Endothelial cell of umbilical vein (primary cell): Measurements from ENCODE around the gene NF2. TPM values are rescaled to one million over a fixed set of nuclear protein-coding genes. Genes with fewer than 3 reads are reported as not detected.
"Not testable (repeated sequence)": the region's sequence is repeated elsewhere in the genome, so short reads cannot be mapped to it uniquely, and the experiment has no call there.

ENCODE experiments used
- BruUV-seq: library from RNA; stranded (reverse); fragments of 400-500 nt; replicated peaks from 2 replicates; lab custom pipeline; 2021; lab: Mats Ljungman, UMichigan
- CTCF ChIA-PET: fragments of 300-600, 350-600 bp; sonication (Branson Sonifier 250); formaldehyde crosslinking; loops from one replicate; lab custom pipeline; 2021; ENCODE audit warnings: antibody characterized with exemption, inconsistent platforms; lab: Charles Lee
- POLR2A ChIA-PET: fragments of 300-600, 350-600 bp; sonication (Branson Sonifier 250); formaldehyde crosslinking; loops from one replicate; lab custom pipeline; 2021; ENCODE audit warnings: antibody characterized with exemption, inconsistent platforms; lab: Charles Lee
- DNase-seq: peaks from one replicate; pipeline ENCODE4 v3.0.0-alpha.2; 2011; ENCODE audit warnings: low read depth, low spot score
- FAIRE-seq: peaks from 2 replicates; lab custom pipeline; 2011; peaks lifted over from hg19 to GRCh38; lab: Jason Lieb, UNC
- H2AFZ ChIP-seq: 2 replicates; pipeline ENCODE4 v1.6.0; 2012; ENCODE audit warnings: low read depth, low read length, control low read depth, inconsistent platforms
- H3K27ac ChIP-seq: 2 replicates; pipeline ENCODE4 v1.5.1; 2011; ENCODE audit warnings: low read depth, mild to moderate bottlenecking, control low read depth, low read length, moderate library complexity; ENCODE audit not compliant: insufficient read depth
- H3K27me3 ChIP-seq, 2 experiments: 2 replicates each; pipeline versions ENCODE4 v1.6.0 to v1.6.1; 2011; ENCODE audit warnings: low read length in 2 of 2, mixed read lengths in 1 of 2; ENCODE audit not compliant: control insufficient read depth in 2 of 2, insufficient read depth in 2 of 2
- H3K36me3 ChIP-seq, 2 experiments: 2 replicates in 1 of 2; 3 replicates in 1 of 2; pipeline ENCODE4 v1.5.1; 2011; ENCODE audit warnings: low read length in 2 of 2, mild to moderate bottlenecking in 1 of 2, moderate library complexity in 1 of 2; ENCODE audit not compliant: control insufficient read depth in 2 of 2, insufficient read depth in 2 of 2; ENCODE audit errors: extremely low read depth in 1 of 2
- H3K4me1 ChIP-seq: 3 replicates; pipeline ENCODE4 v1.5.1; 2011; ENCODE audit warnings: mild to moderate bottlenecking, low read length; ENCODE audit not compliant: control insufficient read depth, insufficient read depth; ENCODE audit errors: extremely low read depth
- H3K4me2 ChIP-seq: 2 replicates; pipeline ENCODE4 v1.6.1; 2011; ENCODE audit warnings: low read length, control low read depth, mixed read lengths; ENCODE audit not compliant: insufficient read depth
- H3K4me3 ChIP-seq, 3 experiments: fragments of 200-600 bp in 1 of 3; sonication (generic), shearing (Covaris generic) in 1 of 3; replicated peaks in 1 of 3; 2 replicates each; pipeline ENCODE4 v1.5.1; 2011 to 2016; ENCODE audit warnings: control low read depth in 3 of 3, low read length in 3 of 3, mild to moderate bottlenecking in 2 of 3, inconsistent platforms in 1 of 3, low read depth in 1 of 3, moderate library complexity in 1 of 3; ENCODE audit not compliant: insufficient read depth in 1 of 3
- H3K79me2 ChIP-seq: 2 replicates; pipeline ENCODE4 v1.6.0; 2012; ENCODE audit warnings: low read length, inconsistent platforms; ENCODE audit not compliant: control insufficient read depth, insufficient read depth
- H3K9ac ChIP-seq: replicated peaks from 2 replicates; pipeline ENCODE3; 2011; ENCODE audit warnings: low read length, control low read depth; ENCODE audit not compliant: insufficient read depth; ENCODE audit errors: extremely low read depth
- H3K9me1 ChIP-seq: replicated peaks from 3 replicates; pipeline ENCODE4 v1.6.0; 2011; ENCODE audit warnings: mild to moderate bottlenecking, low read length; ENCODE audit not compliant: control insufficient read depth, insufficient read depth; ENCODE audit errors: extremely low read depth
- H3K9me3 ChIP-seq: replicated peaks from 2 replicates; pipeline ENCODE4 v1.5.1; 2012; ENCODE audit warnings: low read length, inconsistent platforms; ENCODE audit not compliant: control insufficient read depth, insufficient read depth
- H4K20me1 ChIP-seq: replicated peaks from 2 replicates; pipeline ENCODE3; 2011; ENCODE audit warnings: mild to moderate bottlenecking, low read length; ENCODE audit not compliant: control insufficient read depth, insufficient read depth; ENCODE audit errors: extremely low read depth
- CTCF ChIP-seq, 2 donors: IDR thresholded peaks; 1 replicate in 1 of 2; 2 replicates in 1 of 2; pipeline ENCODE4 v1.5.1; 2011; ENCODE audit warnings: low read length in 2 of 2, mild to moderate bottlenecking in 2 of 2, moderate library complexity in 2 of 2, control low read depth in 1 of 2, inconsistent platforms in 1 of 2, low read depth in 1 of 2; ENCODE audit not compliant: insufficient read depth in 1 of 2; ENCODE audit errors: extremely low read depth in 1 of 2
- EZH2 ChIP-seq: IDR thresholded peaks from 2 replicates; pipeline ENCODE4 v1.6.1; 2012; ENCODE audit warnings: borderline replicate concordance, low read depth, mild to moderate bottlenecking, moderate library complexity, low read length, inconsistent platforms; ENCODE audit not compliant: severe bottlenecking
- FOS ChIP-seq: IDR thresholded peaks from 2 replicates; pipeline ENCODE4 v1.6.1; 2011; ENCODE audit warnings: mild to moderate bottlenecking, low read length, moderate library complexity, borderline replicate concordance; ENCODE audit not compliant: insufficient read depth
- GATA2 ChIP-seq: IDR thresholded peaks from 2 replicates; pipeline ENCODE4 v1.7.0; 2011; ENCODE audit warnings: low read depth, mild to moderate bottlenecking, moderate library complexity, mixed read lengths, low read length; ENCODE audit not compliant: insufficient read length, insufficient read depth
- JUN ChIP-seq: IDR thresholded peaks from 2 replicates; pipeline ENCODE4 v1.6.1; 2011; ENCODE audit warnings: borderline replicate concordance, low read depth; ENCODE audit not compliant: insufficient read length, insufficient read depth
- MAX ChIP-seq: IDR thresholded peaks from 2 replicates; pipeline ENCODE4 v1.6.1; 2011; ENCODE audit not compliant: insufficient read depth, insufficient read length
- MYC ChIP-seq: IDR thresholded peaks from one replicate; pipeline ENCODE4 v1.6.1; 2011; ENCODE audit warnings: mild to moderate bottlenecking, low read depth, low read length
- POLR2A ChIP-seq: IDR thresholded peaks from 2 replicates; pipeline ENCODE4 v1.6.1; 2012; ENCODE audit warnings: low read depth, mild to moderate bottlenecking, control low read depth, low read length
- POLR2AphosphoS5 ChIP-seq: IDR thresholded peaks from 2 replicates; pipeline ENCODE4 v1.6.1; 2012; ENCODE audit warnings: low read depth, mild to moderate bottlenecking, control low read depth, low read length, moderate library complexity; ENCODE audit not compliant: insufficient read depth
- dilution Hi-C: fragments of 300-500 bp; cut with MboI; formaldehyde crosslinking; loops from one replicate; pipeline ENCODE4 v1.15.0; 2019; ENCODE audit warnings: low sequenced_read_pairs; ENCODE audit not compliant: extremely low pct_ligation_motif_present
- intact Hi-C: fragments of 100-400 bp; cut with micrococcal nuclease; formaldehyde crosslinking; loops from one replicate; pipeline ENCODE4 v1.10.0; 2022
- polyA plus RNA-seq, 4 experiments: library from polyadenylated mRNA; depleted of rRNA in 3 of 4; stranded (reverse) in 3 of 4; unstranded in 1 of 4; fragments of >200 nt; gene quantifications; 2 replicates each; pipeline versions ENCODE4 v1.2.1 to v1.2.3, GENCODE V29; 2011 to 2012; ENCODE audit warnings: missing spikeins in 1 of 4
- total RNA-seq: library from RNA; stranded (reverse); gene quantifications from 2 replicates; pipeline ENCODE4 v1.2.3, GENCODE V29; 2021

NF2 gene
- total and polyA plus RNA-seq, 2 donors (not counting 3 experiments of a cell fraction or from before 2014, with no cell fraction given), result 27.8 to 115 TPM

GRCh38 chr22:29597871-29598683 is 5.4 kb upstream of the NF2 start:
- H3K9me3 ChIP-seq, H4K20me1 ChIP-seq, intact Hi-C loops, H3K79me2 ChIP-seq, H3K27me3 ChIP-seq, H3K4me3 ChIP-seq, DNase-seq, FAIRE-seq, H2AFZ ChIP-seq, H3K9ac ChIP-seq, H3K36me3 ChIP-seq, H3K27ac ChIP-seq, POLR2A ChIA-PET, H3K9me1 ChIP-seq, H3K4me2 ChIP-seq, dilution Hi-C loops, H3K4me1 ChIP-seq, BruUV-seq: not testable (repeated sequence)
- CTCF ChIA-PET, result interaction anchor here (0.7 to 2.6 kb wide), 7 partner anchors 9 to 491 kb away, joined by 3 to 11 read pairs (median 3); partner anchors contain the start of gene THOC5

- dilution Hi-C loops, result no loop called here
- no peak for FAIRE-seq
Observed at GRCh38 chr22:29598684-29599020, 4.8 kb upstream of the NF2 start.

More at GRCh38 chr22:29598684-29599020, 4.8 kb upstream of the NF2 start:
- no TSS peak for BruUV-seq
- Histone ChIP-seq H3K27me3 (no peaks in the 10 kb centered on the region), H3K4me1 (no peaks in the 10 kb centered on the region), H2AFZ (no peak overlapping the region), H3K9me1 (no peaks in the 10 kb centered on the region), H3K36me3 (no peaks in the 10 kb centered on the region), H4K20me1 (no peaks in the 10 kb centered on the region), H3K9ac (no peak overlapping the region), H3K79me2 (peaks cover 1% of the 10 kb centered on the region), H3K27ac (no peak overlapping the region), H3K4me2 (no peak overlapping the region), H3K9me3 (no peaks in the 10 kb centered on the region), H3K4me3 (no peak overlapping the region)
- DNase-seq, result no peak
- no peak for TF ChIP-seq MYC
- TF ChIP-seq POLR2AphosphoS5, result no peak
- TF ChIP-seq EZH2, result no peak
- TF ChIP-seq JUN, result no peak
- no peak for TF ChIP-seq GATA2
- no peak for TF ChIP-seq CTCF (IDR thresholded peaks at IDR 0.05; ENCODE audit: extremely low read depth in 1 of 2, insufficient read depth in 1 of 2, low read depth in 1 of 2, low read length in 2 of 2)
- TF ChIP-seq FOS, result no peak
- TF ChIP-seq MAX, result no peak
- no peak for TF ChIP-seq POLR2A
- ChIA-PET CTCF (interaction anchor here (0.7 to 1.3 kb wide), 2 partner anchors 9 kb away, joined by 3 to 4 read pairs; no protein-coding TSS in a partner anchor), POLR2A (no interaction called here)
- intact Hi-C loops, result no loop called here
